ENCODE measurements around the gene NOX5. TPM values are rescaled to one million over a fixed set of nuclear protein-coding genes. Genes with fewer than 3 reads are reported as not detected.

The NOX5 gene
- total and polyA plus RNA-seq, 2 donors (not counting 1 experiment from before 2014, with no cell fraction given), result 0.01 to 0.05 TPM

DNA sequence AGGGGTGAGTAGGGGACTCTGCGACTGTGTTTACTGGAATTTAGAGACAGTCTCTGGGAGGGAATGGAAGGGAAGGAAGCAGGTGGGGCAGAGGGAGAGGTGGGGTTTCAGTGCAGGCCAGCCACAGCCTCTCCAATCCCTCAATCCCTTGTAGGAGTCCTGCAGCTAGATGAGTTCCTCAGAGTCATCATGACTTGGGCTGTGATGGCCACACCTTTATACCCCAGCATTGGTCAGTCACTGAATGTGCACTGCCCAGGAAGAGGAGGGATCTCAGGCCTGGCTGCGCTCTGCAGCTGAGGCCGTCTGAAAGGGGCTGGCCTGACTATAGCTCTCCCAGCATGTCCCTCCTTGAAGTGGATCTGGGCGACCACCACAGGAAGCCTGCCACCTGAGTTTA is 78.6 kb downstream of the NOX5 start:
- TF ChIP-seq EZH2 (IDR thresholded peaks at IDR 0.05; ENCODE audit: borderline replicate concordance, insufficient read depth, low read depth, low read length, poor library complexity, severe bottlenecking), result no peak
- TF ChIP-seq, protein P1, sequence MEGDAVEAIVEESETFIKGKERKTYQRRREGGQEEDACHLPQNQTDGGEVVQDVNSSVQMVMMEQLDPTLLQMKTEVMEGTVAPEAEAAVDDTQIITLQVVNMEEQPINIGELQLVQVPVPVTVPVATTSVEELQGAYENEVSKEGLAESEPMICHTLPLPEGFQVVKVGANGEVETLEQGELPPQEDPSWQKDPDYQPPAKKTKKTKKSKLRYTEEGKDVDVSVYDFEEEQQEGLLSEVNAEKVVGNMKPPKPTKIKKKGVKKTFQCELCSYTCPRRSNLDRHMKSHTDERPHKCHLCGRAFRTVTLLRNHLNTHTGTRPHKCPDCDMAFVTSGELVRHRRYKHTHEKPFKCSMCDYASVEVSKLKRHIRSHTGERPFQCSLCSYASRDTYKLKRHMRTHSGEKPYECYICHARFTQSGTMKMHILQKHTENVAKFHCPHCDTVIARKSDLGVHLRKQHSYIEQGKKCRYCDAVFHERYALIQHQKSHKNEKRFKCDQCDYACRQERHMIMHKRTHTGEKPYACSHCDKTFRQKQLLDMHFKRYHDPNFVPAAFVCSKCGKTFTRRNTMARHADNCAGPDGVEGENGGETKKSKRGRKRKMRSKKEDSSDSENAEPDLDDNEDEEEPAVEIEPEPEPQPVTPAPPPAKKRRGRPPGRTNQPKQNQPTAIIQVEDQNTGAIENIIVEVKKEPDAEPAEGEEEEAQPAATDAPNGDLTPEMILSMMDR (IDR thresholded peaks at IDR 0.05), result no peak
- DNase-seq (no peak), ATAC-seq (ENCODE audit: low read depth) (no peak)
- Histone ChIP-seq H2AFZ (ENCODE audit: insufficient read depth, low read depth, low read length, poor library complexity, severe bottlenecking) (no peak overlapping the region), H3K4me3 (ENCODE audit: control extremely low read depth in 1 of 5, extremely low read depth in 1 of 5, insufficient read depth in 1 of 5, low read depth in 2 of 5, low read length in 4 of 5) (no peak overlapping the region), H3K4me2 (replicated peaks; ENCODE audit: low read depth, low read length, poor library complexity, severe bottlenecking) (no peak overlapping the region), H3K27me3 (replicated peaks in 1 of 4; ENCODE audit: control extremely low read depth in 1 of 4, control insufficient read depth in 3 of 4, insufficient read depth in 4 of 4, low read length in 3 of 4) (no peaks in the 10 kb centered on the region), H3K9ac (ENCODE audit: low read length) (no peak overlapping the region), H3K27ac (ENCODE audit: low read length in 2 of 2) (no peak overlapping the region), H3K9me3 (ENCODE audit: control extremely low read depth in 1 of 3, control insufficient read depth in 2 of 3, insufficient read depth in 1 of 3, low read length in 2 of 3) (no peaks in the 10 kb centered on the region), H4K20me1 (ENCODE audit: control insufficient read depth, insufficient read depth, low read length, poor library complexity, severe bottlenecking) (no peaks in the 10 kb centered on the region), H3K4me1 (ENCODE audit: control insufficient read depth in 2 of 2, insufficient read depth in 2 of 2, low read length in 2 of 2) (no peaks in the 10 kb centered on the region), H3K36me3 (replicated peaks in 1 of 2; ENCODE audit: control extremely low read depth in 1 of 2, control insufficient read depth in 1 of 2, extremely low read depth in 1 of 2, insufficient read depth in 2 of 2, low read length in 1 of 2) (no peaks in the 10 kb centered on the region), H3K79me2 (ENCODE audit: control insufficient read depth, insufficient read depth, low read length) (no peaks in the 10 kb centered on the region)
- intact Hi-C loops (cut with micrococcal nuclease), result no loop called here
- WGBS (ENCODE audit: insufficient coverage), result 36% methylated on average over 3 of the region's 4 CpGs
- Mint-ChIP-seq H3K27ac (no peak overlapping the region), H3K4me3 (no peak overlapping the region), H3K9me3 (ENCODE audit: insufficient read depth) (no peaks in the 10 kb centered on the region), H3K4me1 (no peaks in the 10 kb centered on the region), H3K27me3 (peaks cover 33% of the 10 kb centered on the region)
- POLR2A ChIA-PET, result no interaction called here
- CTCF ChIA-PET, result no interaction called here

DNA sequence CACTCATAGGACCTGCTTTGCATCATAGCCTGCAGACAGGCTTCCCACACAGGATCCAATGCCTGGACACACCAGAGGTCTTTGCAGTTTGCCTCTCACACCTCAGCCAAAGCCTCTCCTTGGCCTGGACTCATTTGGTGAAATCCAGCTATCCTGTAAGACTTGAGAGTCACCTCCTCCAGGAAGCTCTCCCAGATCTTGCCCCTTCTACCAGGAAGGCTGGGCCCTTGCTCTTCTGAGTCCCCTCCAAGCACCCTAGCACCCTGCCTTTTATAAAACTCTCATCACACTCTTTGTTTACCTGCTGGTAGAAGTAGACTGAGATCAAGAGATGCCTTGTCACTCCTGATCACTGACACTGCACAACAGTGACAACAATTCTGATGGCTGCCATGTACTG is 79.1 kb downstream of the NOX5 start:
- H3K27me3 ChIP-seq (replicated peaks in 1 of 4; ENCODE audit: control extremely low read depth in 1 of 4, control insufficient read depth in 3 of 4, insufficient read depth in 4 of 4, low read length in 3 of 4), result no peaks in the 10 kb centered on the region
- no peaks in the 10 kb centered on the region for H3K4me1 ChIP-seq (ENCODE audit: control insufficient read depth in 2 of 2, insufficient read depth in 2 of 2, low read length in 2 of 2)
- H3K27me3 Mint-ChIP-seq, result peaks cover 30% of the 10 kb centered on the region
- no peaks in the 10 kb centered on the region for H3K9me3 ChIP-seq (ENCODE audit: control extremely low read depth in 1 of 3, control insufficient read depth in 2 of 3, insufficient read depth in 1 of 3, low read length in 2 of 3)
- no peak overlapping the region for H3K4me3 ChIP-seq (ENCODE audit: control extremely low read depth in 1 of 5, extremely low read depth in 1 of 5, insufficient read depth in 1 of 5, low read depth in 2 of 5, low read length in 4 of 5)
- H3K4me3 Mint-ChIP-seq, result no peak overlapping the region
- H3K4me2 ChIP-seq (replicated peaks; ENCODE audit: low read depth, low read length, poor library complexity, severe bottlenecking), result no peak overlapping the region
- POLR2A ChIA-PET, result no interaction called here
- no peaks in the 10 kb centered on the region for H3K36me3 ChIP-seq (replicated peaks in 1 of 2; ENCODE audit: control extremely low read depth in 1 of 2, control insufficient read depth in 1 of 2, extremely low read depth in 1 of 2, insufficient read depth in 2 of 2, low read length in 1 of 2)
- H3K9me3 Mint-ChIP-seq (ENCODE audit: insufficient read depth), result no peaks in the 10 kb centered on the region
- no peak overlapping the region for H3K27ac ChIP-seq (ENCODE audit: low read length in 2 of 2)
- H2AFZ ChIP-seq (ENCODE audit: insufficient read depth, low read depth, low read length, poor library complexity, severe bottlenecking), result no peak overlapping the region
- H4K20me1 ChIP-seq (ENCODE audit: control insufficient read depth, insufficient read depth, low read length, poor library complexity, severe bottlenecking), result no peaks in the 10 kb centered on the region
- DNase-seq, result no peak
- CTCF ChIA-PET, result no interaction called here
- H3K9ac ChIP-seq (ENCODE audit: low read length), result no peak overlapping the region
- no peaks in the 10 kb centered on the region for H3K79me2 ChIP-seq (ENCODE audit: control insufficient read depth, insufficient read depth, low read length)
- no peaks in the 10 kb centered on the region for H3K4me1 Mint-ChIP-seq
- no peak for TF ChIP-seq EZH2 (IDR thresholded peaks at IDR 0.05; ENCODE audit: borderline replicate concordance, insufficient read depth, low read depth, low read length, poor library complexity, severe bottlenecking)
- TF ChIP-seq, protein P1 (IDR thresholded peaks at IDR 0.05), result no peak
- no peak overlapping the region for H3K27ac Mint-ChIP-seq
- intact Hi-C loops (cut with micrococcal nuclease), result no loop called here
- no peak for ATAC-seq (ENCODE audit: low read depth)
